Measurements from ENCODE around the gene CALCOCO2. TPM values are rescaled to one million over a fixed set of nuclear protein-coding genes. Genes with fewer than 3 reads are reported as not detected.
"Not testable (repeated sequence)": the region's sequence is repeated elsewhere in the genome, so short reads cannot be mapped to it uniquely, and the experiment has no call there.

CALCOCO2 gene
- total RNA-seq, 3 donors from 2014 or later: 181 to 296 (median 224) TPM

DNA sequence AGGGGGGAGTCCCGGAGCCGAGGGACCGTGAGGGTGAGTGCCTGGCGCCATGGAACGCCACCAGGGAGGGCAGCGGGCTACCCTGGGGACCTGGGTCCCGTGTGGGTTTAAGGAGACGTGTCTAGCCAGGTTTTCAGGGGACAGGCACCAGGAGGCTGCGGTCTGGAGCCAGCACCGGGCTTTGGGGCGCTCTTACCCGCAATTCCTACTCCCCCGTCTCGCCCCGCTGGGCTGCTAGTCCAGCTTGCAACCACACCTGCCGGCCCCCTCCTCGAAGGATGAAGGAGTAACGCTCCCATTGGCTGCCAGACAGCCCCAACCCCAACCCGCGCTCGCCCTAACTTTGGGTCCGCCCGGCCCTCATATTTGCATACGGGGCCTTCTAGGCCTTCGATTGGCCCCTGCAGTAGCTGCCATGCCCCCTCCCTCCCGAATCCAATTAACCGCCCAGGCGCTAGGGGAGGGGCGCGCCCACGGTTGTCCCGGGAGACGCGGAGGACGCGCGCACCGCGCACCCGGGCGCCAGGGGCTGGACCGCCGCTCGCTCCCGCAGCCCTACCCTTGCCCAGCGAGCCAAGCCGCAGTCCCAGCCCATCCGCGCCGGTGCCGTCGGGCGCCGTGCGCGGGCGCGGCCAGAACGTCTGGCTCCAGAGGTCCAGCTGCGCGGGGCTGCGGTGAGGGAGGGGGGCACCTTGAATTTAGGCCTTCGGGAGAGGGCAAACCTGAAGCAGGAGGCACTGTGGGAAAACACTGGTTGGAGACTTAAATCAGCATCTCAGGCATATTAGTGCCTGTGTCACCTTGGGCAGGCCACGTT, 13.9 kb upstream of the CALCOCO2 start, which contains the start of gene TTLL6:
Gene TTLL6, minus strand, starts transcription at position 456 of the 817 bp plus-strand sequence. Its CDS starts 157 bp downstream, at position 299.
- DNase-seq (peak; percentile 93 to 96 (median 93)), ATAC-seq (peak; percentile 97)
- TF ChIP-seq, protein P1, sequence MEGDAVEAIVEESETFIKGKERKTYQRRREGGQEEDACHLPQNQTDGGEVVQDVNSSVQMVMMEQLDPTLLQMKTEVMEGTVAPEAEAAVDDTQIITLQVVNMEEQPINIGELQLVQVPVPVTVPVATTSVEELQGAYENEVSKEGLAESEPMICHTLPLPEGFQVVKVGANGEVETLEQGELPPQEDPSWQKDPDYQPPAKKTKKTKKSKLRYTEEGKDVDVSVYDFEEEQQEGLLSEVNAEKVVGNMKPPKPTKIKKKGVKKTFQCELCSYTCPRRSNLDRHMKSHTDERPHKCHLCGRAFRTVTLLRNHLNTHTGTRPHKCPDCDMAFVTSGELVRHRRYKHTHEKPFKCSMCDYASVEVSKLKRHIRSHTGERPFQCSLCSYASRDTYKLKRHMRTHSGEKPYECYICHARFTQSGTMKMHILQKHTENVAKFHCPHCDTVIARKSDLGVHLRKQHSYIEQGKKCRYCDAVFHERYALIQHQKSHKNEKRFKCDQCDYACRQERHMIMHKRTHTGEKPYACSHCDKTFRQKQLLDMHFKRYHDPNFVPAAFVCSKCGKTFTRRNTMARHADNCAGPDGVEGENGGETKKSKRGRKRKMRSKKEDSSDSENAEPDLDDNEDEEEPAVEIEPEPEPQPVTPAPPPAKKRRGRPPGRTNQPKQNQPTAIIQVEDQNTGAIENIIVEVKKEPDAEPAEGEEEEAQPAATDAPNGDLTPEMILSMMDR (IDR thresholded peaks at IDR 0.05): no peak
- Histone ChIP-seq H3K9me3 (no peaks in the 10 kb centered on the region), H3K36me3 (ENCODE audit: low read depth) (no peaks in the 10 kb centered on the region), H3K4me1 (ENCODE audit: low read depth) (peaks cover 19% of the 10 kb centered on the region), H3K4me3 (peak within 1 kb of the TSS; percentile 9)
- intact Hi-C loops (cut with DNase I, micrococcal nuclease): no loop called here

DNA sequence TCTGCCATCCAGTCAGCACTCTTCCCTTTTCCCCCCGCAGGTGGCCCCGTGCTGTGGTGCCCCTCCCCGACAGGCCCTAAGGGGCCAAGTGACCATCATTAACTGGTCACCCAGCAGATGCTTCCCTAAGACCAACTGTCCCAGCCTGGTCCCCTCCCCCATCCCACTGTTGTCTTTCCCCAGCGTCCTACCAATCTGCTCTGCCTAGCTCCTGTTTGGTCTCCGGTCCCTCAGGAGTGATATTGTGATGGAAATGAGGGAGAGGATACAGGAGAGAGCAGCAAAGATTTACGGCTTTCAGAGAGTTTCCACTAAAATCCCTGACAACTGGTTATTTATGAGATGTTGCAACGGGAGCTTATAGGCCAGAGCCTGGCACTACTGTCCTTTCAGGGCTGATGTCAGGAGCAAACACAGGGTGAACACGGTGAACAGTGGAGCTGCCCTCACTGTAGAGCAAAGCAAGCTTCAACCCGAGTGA, 12.4 kb upstream of the CALCOCO2 start:
- TF ChIP-seq, protein P1 (IDR thresholded peaks at IDR 0.05): no peak
- intact Hi-C loops (cut with DNase I, micrococcal nuclease): no loop called here
- DNase-seq (no peak), ATAC-seq (no peak)
- Histone ChIP-seq H3K36me3 (ENCODE audit: low read depth) (no peaks in the 10 kb centered on the region), H3K4me1 (ENCODE audit: low read depth) (peaks cover 19% of the 10 kb centered on the region), H3K9me3 (no peaks in the 10 kb centered on the region), H3K4me3 (no peak overlapping the region)

DNA sequence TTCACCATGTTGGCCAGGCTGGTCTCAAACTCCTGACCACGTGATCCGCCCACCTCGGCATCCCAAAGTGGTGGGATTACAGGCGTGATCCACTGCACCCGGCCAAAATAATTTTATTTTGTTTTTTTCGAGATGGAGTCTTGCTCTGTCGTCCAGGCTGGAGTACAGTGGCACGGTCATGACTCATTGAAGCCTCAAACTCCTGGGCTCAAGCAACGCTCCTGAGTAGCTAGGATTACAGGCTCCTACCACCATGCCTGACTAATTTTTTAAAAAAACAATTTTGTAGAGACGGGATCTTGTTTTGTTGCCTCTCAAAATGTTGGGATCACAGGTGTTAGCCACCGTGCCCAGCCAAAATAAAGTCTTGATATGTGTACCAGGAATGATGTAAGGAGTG, 11.4 kb upstream of the CALCOCO2 start:
- DNase-seq (no peak), ATAC-seq (no peak)
- H3K4me1 ChIP-seq (ENCODE audit: low read depth): peaks cover 18% of the 10 kb centered on the region
- no peaks in the 10 kb centered on the region for H3K9me3 ChIP-seq
- TF ChIP-seq, protein P1 (IDR thresholded peaks at IDR 0.05): no peak
- no peak overlapping the region for H3K4me3 ChIP-seq
- H3K36me3 ChIP-seq (ENCODE audit: low read depth): no peaks in the 10 kb centered on the region
- intact Hi-C loops (cut with DNase I, micrococcal nuclease): no loop called here

DNA sequence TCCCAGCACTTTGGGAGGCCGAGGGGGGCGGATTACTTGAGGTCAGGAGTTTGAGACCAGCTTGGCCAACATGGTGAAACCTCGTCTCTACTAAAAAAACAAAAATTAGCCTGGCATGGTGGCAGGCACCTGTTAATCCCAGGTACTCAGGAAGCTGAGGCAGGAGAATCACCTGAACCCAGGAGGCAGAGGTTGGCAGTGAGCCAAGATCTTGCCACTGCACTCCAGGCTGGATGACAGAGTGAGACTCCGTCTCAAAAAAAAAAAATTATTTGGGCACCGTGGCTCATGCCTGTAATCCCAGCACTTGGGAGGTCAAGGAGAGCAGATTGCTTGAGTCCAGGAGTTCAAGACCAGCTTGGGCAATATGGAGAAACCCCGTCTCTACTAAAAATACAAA, 9.9 kb upstream of the CALCOCO2 start:
- H3K4me1 ChIP-seq (ENCODE audit: low read depth): peaks cover 16% of the 10 kb centered on the region
- H3K4me3 ChIP-seq; ATAC-seq; H3K36me3 ChIP-seq (ENCODE audit: low read depth); intact Hi-C loops (cut with DNase I, micrococcal nuclease); H3K9me3 ChIP-seq; DNase-seq: not testable (repeated sequence)

DNA sequence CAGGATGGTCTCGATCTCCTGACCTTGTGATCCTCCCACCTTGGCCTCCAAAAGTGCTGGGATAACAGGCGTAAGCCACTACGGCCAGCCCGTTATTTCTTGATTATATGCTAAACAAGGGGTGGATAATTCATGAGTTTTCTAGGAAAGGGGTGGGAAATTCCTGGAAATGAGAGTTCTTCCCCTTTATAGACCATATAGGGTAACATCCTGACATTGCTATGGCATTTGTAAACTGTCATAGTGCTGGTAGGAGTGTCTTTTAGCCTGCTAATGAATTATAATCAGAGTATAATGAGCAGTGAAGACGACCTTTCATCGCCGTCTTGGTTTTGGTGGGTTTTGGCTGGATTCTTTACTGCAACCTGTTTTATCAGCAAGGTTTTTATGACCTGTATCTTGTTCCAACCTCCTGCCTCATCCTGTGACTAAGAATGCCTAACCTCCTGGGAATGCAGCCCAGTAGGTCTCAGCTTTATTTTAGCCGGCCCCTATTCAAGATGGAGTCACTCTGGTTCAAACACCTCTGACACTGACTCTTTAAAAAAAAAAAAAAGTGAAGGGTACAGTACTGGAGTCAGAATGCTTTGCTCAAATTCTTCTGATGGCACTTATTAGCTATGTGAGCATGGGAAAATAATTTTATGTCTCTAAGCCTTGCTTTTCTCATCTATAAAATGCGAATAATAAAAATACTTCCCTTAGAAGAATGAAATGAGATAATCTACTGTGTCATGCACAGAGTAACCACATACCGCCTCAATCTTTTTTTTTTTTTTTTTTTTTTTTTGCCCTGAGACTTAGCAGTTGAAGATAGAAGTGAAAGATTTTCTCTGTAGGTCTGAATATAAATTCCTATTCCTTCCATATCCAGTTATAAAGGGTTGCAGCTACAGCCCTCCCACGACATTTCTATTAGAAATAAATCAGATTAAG, 5.1 kb upstream of the CALCOCO2 start:
- intact Hi-C loops (cut with DNase I, micrococcal nuclease): no loop called here
- Histone ChIP-seq H3K36me3 (ENCODE audit: low read depth) (no peaks in the 10 kb centered on the region), H3K4me3 (no peak overlapping the region), H3K9me3 (no peaks in the 10 kb centered on the region), H3K4me1 (ENCODE audit: low read depth) (no peaks in the 10 kb centered on the region)
- no peak for DNase-seq
- TF ChIP-seq, protein P1 (IDR thresholded peaks at IDR 0.05): no peak
- ATAC-seq: no peak

Measured in mucosa of descending colon (tissue), 3 donors.